NB4 (cell line): Measurements from ENCODE around the gene SOCS1.

Experiments used
- DNase-seq: peaks from one replicate; pipeline ENCODE4 v3.0.0; 2010; ENCODE audit warnings: low read depth
- H3K4me3 ChIP-seq: one replicate; pipeline ENCODE4 v1.5.1; 2011; ENCODE audit warnings: mild to moderate bottlenecking, low read depth, low read length, moderate library complexity
- MAX ChIP-seq: IDR thresholded peaks from 2 replicates; pipeline ENCODE4 v1.6.1; 2011; ENCODE audit warnings: low read depth, low read length
- MYC ChIP-seq: IDR thresholded peaks from 2 replicates; pipeline ENCODE4 v1.6.1; 2011; ENCODE audit warnings: low read depth, low read length
- POLR2A ChIP-seq: IDR thresholded peaks from 2 replicates; pipeline ENCODE4 v1.6.1; 2011; ENCODE audit warnings: mild to moderate bottlenecking; ENCODE audit not compliant: insufficient read length; ENCODE audit errors: extremely low read depth
- TF ChIP-seq, protein P1 (sequence below): IDR thresholded peaks from one replicate; pipeline ENCODE4 v1.5.1; 2012; ENCODE audit warnings: low read depth, low read length

Gene SOCS1

GRCh38 chr16:11253009-11253994, 2.7 kb downstream of the SOCS1 start:
- peak overlapping the region; percentile 48 for H3K4me3 ChIP-seq
- peak; percentile 61 for DNase-seq
- TF ChIP-seq MYC (no peak), MAX (no peak), POLR2A (no peak)
- TF ChIP-seq, protein P1, sequence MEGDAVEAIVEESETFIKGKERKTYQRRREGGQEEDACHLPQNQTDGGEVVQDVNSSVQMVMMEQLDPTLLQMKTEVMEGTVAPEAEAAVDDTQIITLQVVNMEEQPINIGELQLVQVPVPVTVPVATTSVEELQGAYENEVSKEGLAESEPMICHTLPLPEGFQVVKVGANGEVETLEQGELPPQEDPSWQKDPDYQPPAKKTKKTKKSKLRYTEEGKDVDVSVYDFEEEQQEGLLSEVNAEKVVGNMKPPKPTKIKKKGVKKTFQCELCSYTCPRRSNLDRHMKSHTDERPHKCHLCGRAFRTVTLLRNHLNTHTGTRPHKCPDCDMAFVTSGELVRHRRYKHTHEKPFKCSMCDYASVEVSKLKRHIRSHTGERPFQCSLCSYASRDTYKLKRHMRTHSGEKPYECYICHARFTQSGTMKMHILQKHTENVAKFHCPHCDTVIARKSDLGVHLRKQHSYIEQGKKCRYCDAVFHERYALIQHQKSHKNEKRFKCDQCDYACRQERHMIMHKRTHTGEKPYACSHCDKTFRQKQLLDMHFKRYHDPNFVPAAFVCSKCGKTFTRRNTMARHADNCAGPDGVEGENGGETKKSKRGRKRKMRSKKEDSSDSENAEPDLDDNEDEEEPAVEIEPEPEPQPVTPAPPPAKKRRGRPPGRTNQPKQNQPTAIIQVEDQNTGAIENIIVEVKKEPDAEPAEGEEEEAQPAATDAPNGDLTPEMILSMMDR, result no peak

GRCh38 chr16:11252482-11252931, 3.5 kb downstream of the SOCS1 start:
- TF ChIP-seq, protein P1, result no peak
- TF ChIP-seq MAX (no peak), MYC (no peak), POLR2A (no peak)
- H3K4me3 ChIP-seq, result no peak overlapping the region
- DNase-seq, result no peak

DNA sequence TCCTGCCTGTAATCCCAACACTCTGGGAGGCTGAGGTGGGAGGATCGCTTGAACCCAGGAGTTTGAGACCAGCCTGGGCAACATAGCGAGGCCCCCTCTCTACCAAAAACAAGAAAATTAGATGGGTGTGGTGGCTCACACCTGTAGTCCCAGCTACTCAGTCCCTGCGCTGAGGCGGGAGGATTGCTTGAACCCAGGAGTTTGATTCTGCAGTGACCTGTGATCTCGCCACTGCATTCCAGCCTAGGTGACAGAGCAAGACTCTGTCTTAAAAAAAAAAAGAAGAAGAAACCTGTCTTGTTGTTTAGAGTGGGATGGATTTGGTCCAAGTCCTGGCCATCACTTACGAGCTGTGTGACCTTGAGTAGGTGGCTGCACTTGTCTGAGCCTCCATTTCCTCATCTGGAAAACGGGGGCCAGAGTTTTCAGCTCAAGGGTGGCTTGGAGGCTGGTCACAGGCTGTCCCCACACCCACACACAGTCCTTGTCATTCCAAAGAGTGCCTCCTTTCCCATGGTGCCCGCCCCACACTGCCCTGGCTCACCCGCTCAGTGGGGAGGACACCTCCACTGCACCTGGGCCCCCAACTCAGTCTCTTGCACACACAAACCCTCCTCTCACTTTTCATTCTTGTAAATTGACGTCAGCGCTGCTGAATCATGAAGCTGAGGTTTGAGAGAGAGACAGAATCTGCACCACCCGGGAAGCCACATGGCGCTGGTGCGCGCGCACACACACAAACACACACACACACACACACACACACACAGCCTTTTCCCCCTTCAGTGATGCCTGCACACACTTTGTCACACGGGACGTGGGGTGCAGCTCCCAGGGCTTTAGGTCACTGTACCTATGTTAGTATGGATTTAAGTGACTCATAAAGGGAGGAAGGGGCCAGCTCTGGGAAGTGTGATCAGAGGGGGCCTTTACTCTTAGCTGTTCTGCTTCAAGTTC, 4.2 kb downstream of the SOCS1 start:
- peak; percentile 59 for DNase-seq
- no peak overlapping the region for H3K4me3 ChIP-seq
- no peak for TF ChIP-seq MAX

GRCh38 chr16:11250786-11251524, 5.0 kb downstream of the SOCS1 start:
- TF ChIP-seq POLR2A, result no peak
- no peak for TF ChIP-seq MYC
- TF ChIP-seq, protein P1, result no peak
- TF ChIP-seq MAX, result no peak
- H3K4me3 ChIP-seq, result no peak overlapping the region
- DNase-seq, result no peak

DNA sequence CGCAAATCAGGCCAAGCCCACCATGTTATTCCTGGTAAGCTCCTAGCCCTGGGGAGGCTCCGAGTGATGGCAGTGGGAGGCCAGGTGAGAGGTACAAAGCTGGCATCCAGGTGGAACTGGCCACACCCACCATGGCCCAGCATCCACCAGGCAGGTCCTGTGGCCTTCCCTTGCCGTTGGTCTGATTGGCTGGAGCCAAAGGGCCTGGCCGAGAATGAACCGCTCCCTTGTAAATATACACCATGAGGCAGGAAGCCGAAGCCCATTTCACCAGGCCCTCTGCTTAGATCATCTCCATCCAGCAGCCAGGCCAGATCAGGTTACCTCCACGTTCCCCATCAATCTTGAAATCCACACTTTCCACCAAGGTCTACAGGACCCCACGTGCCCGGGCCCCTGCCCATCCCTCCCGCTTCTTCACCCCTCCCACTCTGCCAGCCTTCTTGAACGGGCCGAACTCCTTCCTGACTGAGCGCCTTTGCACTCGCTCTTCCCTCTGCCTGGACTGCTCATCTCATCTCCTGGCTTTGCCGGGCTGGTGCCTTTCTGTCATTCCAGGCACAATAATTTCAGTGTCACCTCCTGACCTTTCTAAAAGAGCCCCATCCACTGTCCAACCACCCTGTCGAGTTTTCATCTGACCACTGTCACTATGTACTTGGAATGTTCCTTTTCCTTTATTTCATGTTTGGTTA, 5.8 kb downstream of the SOCS1 start:
- DNase-seq, result no peak
- no peak overlapping the region for H3K4me3 ChIP-seq
- no peak for TF ChIP-seq POLR2A
- no peak for TF ChIP-seq MYC
- no peak for TF ChIP-seq MAX
- TF ChIP-seq, protein P1, result no peak
